ENCODE measurements around the gene CADPS2.

GRCh38 chr7:122618585-122619189, 267.6 kb downstream of the CADPS2 start:
- TF ChIP-seq CEBPB (IDR thresholded peaks at IDR 0.05) (no peak), EP300 (IDR thresholded peaks at IDR 0.05; ENCODE audit: borderline replicate concordance) (no peak), RAD21 (IDR thresholded peaks at IDR 0.05; ENCODE audit: low read depth) (no peak), TCF12 (IDR thresholded peaks at IDR 0.05; ENCODE audit: low read depth) (no peak), REST (IDR thresholded peaks at IDR 0.05; ENCODE audit: low read depth) (no peak)
